Thoracic aorta (tissue), 2 donors: ENCODE results near the gene CPM. TPM values are rescaled to one million over a fixed set of nuclear protein-coding genes. Genes with fewer than 3 reads are reported as not detected.
"Not testable (repeated sequence)": the region's sequence is repeated elsewhere in the genome, so short reads cannot be mapped to it uniquely, and the experiment has no call there.

Experiments used
- ATAC-seq: fragments of 150-250 bp; one replicate; pipeline ENCODE4 v1.8.0; 2017; ENCODE audit warnings: low read depth; ENCODE audit not compliant: insufficient number of reproducible peaks, low FRiP score
- DNase-seq: peaks from one replicate; pipeline ENCODE4 v3.0.0-alpha.2; 2020; ENCODE audit warnings: low spot score
- H3K27ac ChIP-seq, 2 donors: fragments of 200-600 bp; sonication (generic); 1 replicate in 1 of 2; 2 replicates in 1 of 2; pipeline ENCODE4 v1.5.1; 2016; ENCODE audit warnings: mild to moderate bottlenecking in 2 of 2, moderate library complexity in 2 of 2
- H3K27me3 ChIP-seq: fragments of 200-600 bp; sonication (generic); replicated peaks from 2 replicates; pipeline ENCODE4 v1.6.0; 2016; ENCODE audit warnings: mild to moderate bottlenecking; ENCODE audit not compliant: insufficient read depth
- H3K36me3 ChIP-seq: fragments of 200-600 bp; sonication (generic); one replicate; pipeline ENCODE4 v1.5.1; 2016
- H3K4me1 ChIP-seq, 2 donors: fragments of 200-600 bp; sonication (generic); 1 replicate in 1 of 2; 2 replicates in 1 of 2; pipeline versions ENCODE4 v1.5.1 to v1.6.0; 2016; ENCODE audit warnings: low read depth in 2 of 2, mild to moderate bottlenecking in 1 of 2; ENCODE audit not compliant: control insufficient read depth in 1 of 2
- H3K4me3 ChIP-seq: fragments of 200-600 bp; sonication (generic); 2 replicates; pipeline ENCODE4 v1.5.1; 2016; ENCODE audit warnings: mild to moderate bottlenecking
- H3K9me3 ChIP-seq: fragments of 200-600 bp; sonication (generic); 2 replicates; pipeline ENCODE4 v1.5.1; 2016
- total RNA-seq, 2 donors: library from RNA; depleted of rRNA; stranded (reverse); fragments of >200 nt; gene quantifications; one replicate each; pipeline versions ENCODE4 v1.1.0 to v1.2.3, GENCODE V29; 2016
- TF ChIP-seq, protein P1 (sequence below): fragments of 200-600 bp; sonication (generic); IDR thresholded peaks from one replicate; pipeline ENCODE4 v1.5.1; 2019; ENCODE audit warnings: antibody characterized with exemption

CPM gene
- total RNA-seq, 2 donors from 2014 or later, result 22.1 to 62.3 TPM

DNA sequence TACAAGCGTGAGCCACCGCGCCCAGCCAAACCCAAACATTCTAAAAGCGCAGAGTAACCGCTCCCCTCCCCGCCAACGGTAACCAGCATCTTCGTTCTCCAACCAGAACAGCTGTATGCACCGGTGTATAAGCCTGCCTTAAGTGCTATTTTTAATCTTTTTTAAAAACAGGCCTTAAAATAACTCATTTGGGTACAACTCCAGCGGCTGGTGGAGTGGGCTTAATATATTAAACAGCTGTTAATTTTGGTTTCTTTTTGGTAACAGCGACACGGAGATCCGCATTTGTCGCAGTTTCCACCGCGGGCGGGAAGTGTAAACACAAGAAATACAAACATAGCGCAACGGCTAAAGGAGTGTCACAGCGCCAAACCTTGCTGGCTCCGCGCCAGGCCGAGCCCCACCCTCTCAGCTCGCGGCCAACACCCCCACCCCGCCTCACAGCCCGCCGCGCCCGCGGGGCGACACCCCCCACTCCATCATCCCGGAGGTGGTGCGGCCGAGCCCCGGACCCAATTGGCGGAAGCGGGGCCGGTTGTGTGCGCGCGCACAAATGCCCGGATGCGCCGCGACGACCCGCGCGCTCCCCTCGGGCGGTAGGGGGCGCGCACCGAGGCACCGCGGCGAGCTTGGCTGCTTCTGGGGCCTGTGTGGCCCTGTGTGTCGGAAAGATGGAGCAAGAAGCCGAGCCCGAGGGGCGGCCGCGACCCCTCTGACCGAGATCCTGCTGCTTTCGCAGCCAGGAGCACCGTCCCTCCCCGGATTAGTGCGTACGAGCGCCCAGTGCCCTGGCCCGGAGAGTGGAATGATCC lies 125.2 kb downstream of the CPM start, which contains the start of gene MDM2:
Gene MDM2 (plus strand): TSS at position 602 of the 812 bp plus-strand sequence. CDS start 301 bp downstream, outside the sequence.
- TF ChIP-seq, protein P1, sequence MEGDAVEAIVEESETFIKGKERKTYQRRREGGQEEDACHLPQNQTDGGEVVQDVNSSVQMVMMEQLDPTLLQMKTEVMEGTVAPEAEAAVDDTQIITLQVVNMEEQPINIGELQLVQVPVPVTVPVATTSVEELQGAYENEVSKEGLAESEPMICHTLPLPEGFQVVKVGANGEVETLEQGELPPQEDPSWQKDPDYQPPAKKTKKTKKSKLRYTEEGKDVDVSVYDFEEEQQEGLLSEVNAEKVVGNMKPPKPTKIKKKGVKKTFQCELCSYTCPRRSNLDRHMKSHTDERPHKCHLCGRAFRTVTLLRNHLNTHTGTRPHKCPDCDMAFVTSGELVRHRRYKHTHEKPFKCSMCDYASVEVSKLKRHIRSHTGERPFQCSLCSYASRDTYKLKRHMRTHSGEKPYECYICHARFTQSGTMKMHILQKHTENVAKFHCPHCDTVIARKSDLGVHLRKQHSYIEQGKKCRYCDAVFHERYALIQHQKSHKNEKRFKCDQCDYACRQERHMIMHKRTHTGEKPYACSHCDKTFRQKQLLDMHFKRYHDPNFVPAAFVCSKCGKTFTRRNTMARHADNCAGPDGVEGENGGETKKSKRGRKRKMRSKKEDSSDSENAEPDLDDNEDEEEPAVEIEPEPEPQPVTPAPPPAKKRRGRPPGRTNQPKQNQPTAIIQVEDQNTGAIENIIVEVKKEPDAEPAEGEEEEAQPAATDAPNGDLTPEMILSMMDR, result peak; percentile 82
- DNase-seq, result peak; percentile 73
- Histone ChIP-seq H3K27ac (peak within 1 kb of the TSS; percentile 99 to 100), H3K4me1 (peaks cover 19 to 27% of the 10 kb centered on the region in 2 donors), H3K36me3 (peaks cover 6% of the 10 kb centered on the region), H3K4me3 (peak within 1 kb of the TSS; percentile 100), H3K9me3 (no peaks in the 10 kb centered on the region), H3K27me3 (no peaks in the 10 kb centered on the region)
- ATAC-seq, result peak; percentile 89

DNA sequence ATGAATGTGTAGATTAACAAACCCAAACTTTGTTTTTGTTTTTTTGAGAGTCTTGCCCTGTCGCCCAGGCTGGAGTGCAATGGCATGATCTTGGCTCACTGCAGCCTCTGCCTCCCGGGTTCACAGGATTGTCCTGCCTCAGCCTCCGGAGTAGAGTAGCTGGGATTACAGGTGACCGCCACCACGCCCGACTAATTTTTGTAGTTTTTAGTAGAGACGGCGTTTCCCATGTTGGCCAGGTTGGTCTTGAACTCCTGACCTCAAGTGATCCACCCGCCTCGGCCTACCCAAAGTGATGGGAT lies 125.7 kb downstream of the CPM start:
- Histone ChIP-seq H3K4me1 (peaks cover 13 to 22% of the 10 kb centered on the region in 2 donors), H3K27ac (peak overlapping the region; percentile 99 to 100), H3K4me3 (peak overlapping the region; percentile 100)
- not testable (repeated sequence) for DNase-seq, ATAC-seq, H3K9me3 ChIP-seq, H3K27me3 ChIP-seq, H3K36me3 ChIP-seq

DNA sequence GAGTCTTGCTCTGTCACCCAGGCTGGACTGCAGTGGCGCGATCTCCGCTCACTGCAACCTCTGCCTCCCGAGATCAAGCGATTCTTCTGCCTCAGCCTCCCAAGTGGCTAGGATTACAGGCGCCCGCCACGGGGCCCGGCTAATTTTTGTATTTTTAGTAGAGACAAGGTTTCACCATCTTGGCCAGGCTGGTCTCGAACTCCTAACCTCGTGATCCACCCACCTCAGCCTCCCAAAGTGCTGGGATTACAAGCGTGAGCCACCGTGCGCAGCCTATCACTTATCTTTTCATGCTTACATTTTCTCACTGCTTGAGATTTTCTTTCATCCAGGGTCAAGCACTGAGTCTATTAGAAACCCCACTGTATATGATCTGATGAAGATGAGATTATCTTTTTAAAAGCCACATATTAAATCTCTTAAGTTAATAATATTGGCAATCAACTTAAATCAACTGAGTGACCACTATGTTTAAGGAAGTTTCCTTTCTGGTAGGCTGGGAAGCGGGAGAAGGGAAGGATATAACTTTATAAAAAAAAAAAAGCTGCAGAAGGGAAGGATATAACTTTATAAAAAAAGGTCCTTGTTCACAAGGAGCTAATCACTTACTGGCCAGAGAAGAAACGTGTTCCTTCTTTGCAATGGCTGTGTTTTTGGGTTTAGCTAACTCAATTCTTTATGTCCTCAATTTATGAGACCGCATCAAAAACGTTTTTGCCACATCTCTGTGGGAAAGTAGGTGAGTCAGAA lies 126.3 kb downstream of the CPM start:
- DNase-seq, result no peak
- TF ChIP-seq, protein P1, result no peak
- Histone ChIP-seq H3K9me3 (no peaks in the 10 kb centered on the region), H3K36me3 (peaks cover 4% of the 10 kb centered on the region), H3K4me3 (peak overlapping the region; percentile 100), H3K27ac (peak overlapping the region; percentile 99 to 100), H3K27me3 (no peaks in the 10 kb centered on the region), H3K4me1 (peaks cover 12 to 17% of the 10 kb centered on the region in 2 donors)
- no peak for ATAC-seq

DNA sequence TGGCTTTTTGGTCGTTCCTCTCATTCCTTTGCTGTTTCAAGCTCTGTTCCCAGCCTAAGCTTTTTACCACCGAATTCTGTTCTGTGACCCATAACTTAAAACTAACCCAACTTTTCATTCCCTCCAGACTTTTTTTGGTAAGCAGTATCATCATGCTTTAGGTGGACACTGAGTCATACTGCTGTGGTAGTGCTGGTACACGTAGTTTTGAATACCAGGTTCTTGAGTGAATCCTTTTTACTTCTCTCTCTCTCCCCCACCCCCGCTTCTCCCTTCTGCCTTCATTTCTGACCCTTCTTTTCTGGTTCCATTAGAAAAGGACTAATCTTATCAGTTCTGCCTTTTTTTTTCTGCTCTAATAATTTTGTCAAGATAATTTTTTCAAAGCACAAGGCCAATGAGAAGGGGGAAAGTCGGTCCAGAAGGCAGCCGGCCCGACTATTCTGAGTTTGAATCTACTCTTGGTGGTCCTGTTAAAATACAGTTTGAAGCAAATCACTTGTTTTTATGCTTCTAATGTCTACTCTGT lies 127.3 kb downstream of the CPM start:
- H3K27ac ChIP-seq, result no peak overlapping the region
- H3K27me3 ChIP-seq, result no peaks in the 10 kb centered on the region
- ATAC-seq (no peak), DNase-seq (no peak)
- no peaks in the 10 kb centered on the region for H3K9me3 ChIP-seq
- H3K4me3 ChIP-seq, result no peak overlapping the region
- peaks cover under 1% of the 10 kb centered on the region for H3K36me3 ChIP-seq
- TF ChIP-seq, protein P1, result no peak
- H3K4me1 ChIP-seq, result peaks cover 8 to 9% of the 10 kb centered on the region in 2 donors

DNA sequence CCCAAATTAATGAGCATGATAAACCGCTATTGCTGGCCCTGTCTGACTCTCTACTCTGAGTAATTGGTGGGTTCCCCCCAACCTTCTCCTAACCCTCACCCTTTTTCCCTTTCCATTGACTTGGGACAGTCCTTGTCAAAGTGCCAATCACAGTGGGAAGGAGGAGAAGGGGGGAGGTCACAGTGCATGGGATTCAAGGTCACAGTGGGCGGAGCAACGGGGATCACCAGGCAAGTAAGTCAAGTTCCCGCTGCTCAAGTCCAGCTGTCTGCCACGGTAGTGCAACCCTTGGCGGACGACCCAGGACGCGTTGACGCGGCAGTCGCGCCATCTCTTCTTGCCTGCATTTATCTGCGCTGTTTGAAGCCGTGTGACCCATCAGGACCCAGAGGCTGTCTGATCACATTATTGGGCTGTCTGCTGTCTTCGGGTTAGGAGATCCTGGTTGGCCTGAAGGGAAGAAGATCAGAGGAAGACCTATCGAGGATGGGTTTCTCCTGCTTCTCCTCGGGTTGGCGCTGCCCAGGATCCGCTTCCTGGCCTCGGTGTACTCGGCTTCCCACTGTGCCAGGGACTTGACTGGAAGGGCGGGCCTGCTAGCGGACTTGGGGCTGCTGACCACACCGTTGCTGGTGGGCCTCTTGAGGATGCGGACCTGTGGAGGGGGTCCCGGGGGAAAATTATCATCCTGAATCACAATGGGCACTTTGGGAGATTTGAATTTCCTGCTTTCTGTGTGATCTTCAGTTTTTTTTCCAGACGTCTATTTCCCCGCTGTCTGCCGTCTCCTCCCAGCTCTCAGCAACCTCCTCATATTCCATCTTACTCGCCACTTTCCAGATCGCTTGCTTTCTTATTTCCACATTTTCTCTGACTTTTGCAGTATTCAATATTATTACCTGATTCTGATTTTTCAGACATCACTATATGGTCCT lies 128.0 kb downstream of the CPM start:
- TF ChIP-seq, protein P1, result no peak
- no peaks in the 10 kb centered on the region for H3K27me3 ChIP-seq
- peaks cover 6% of the 10 kb centered on the region in 2 donors for H3K4me1 ChIP-seq
- no peaks in the 10 kb centered on the region for H3K9me3 ChIP-seq
- H3K36me3 ChIP-seq, result no peaks in the 10 kb centered on the region
- H3K27ac ChIP-seq, result no peak overlapping the region
- no peak for ATAC-seq
- DNase-seq, result no peak
- no peak overlapping the region for H3K4me3 ChIP-seq
